BLaER1 treated with 17β-estradiol and CSF1 and Interleukin-3, amounts not matched to agents 10 nM and 100 nM (cell line): ENCODE measurements around the gene CDK15.

Experiments used
- H3K27ac ChIP-seq, 11 experiments: shearing (Covaris generic); formaldehyde crosslinking; 2 replicates each; pipeline ENCODE4 v1.8.1; 2022
- H3K27me3 ChIP-seq, 11 experiments: shearing (Covaris generic); formaldehyde crosslinking; 2 replicates each; pipeline ENCODE4 v1.8.1; 2022
- H3K36me3 ChIP-seq, 11 experiments: shearing (Covaris generic); formaldehyde crosslinking; 2 replicates each; pipeline ENCODE4 v1.8.1; 2022
- H3K4me1 ChIP-seq, 10 experiments: shearing (Covaris generic); formaldehyde crosslinking; 2 replicates each; pipeline ENCODE4 v1.8.1; 2022
- H3K4me2 ChIP-seq, 11 experiments: shearing (Covaris generic); formaldehyde crosslinking; 2 replicates each; pipeline ENCODE4 v1.8.1; 2022
- H3K4me3 ChIP-seq, 10 experiments: shearing (Covaris generic); formaldehyde crosslinking; 2 replicates each; pipeline ENCODE4 v1.8.1; 2022
- H3K9ac ChIP-seq, 11 experiments: shearing (Covaris generic); formaldehyde crosslinking; 2 replicates each; pipeline ENCODE4 v1.8.1; 2022
- H3K9me3 ChIP-seq, 11 experiments: shearing (Covaris generic); formaldehyde crosslinking; replicated peaks in 1 of 11; 2 replicates each; pipeline ENCODE4 v1.8.1; 2022
- H4K20me1 ChIP-seq, 11 experiments: shearing (Covaris generic); formaldehyde crosslinking; 2 replicates each; pipeline ENCODE4 v1.8.1; 2022
- Cebpa-rat ChIP-seq, 11 experiments: shearing (Covaris generic); IDR thresholded peaks; 2 replicates each; pipeline ENCODE4 v1.8.1; 2022

The CDK15 gene

GRCh38 chr2:201913201-201913600, 106.9 kb downstream of the CDK15 start:
- Histone ChIP-seq H3K27me3 (no peaks in the 10 kb centered on the region), H3K36me3 (no peaks in the 10 kb centered on the region), H3K9me3 (no peaks in the 10 kb centered on the region), H3K4me1 (peaks cover 16 to 22% (median 16%) of the 10 kb centered on the region in 10 experiments), H3K27ac (no peak overlapping the region), H3K4me2 (no peak overlapping the region), H3K4me3 (no peak overlapping the region), H4K20me1 (no peaks in the 10 kb centered on the region), H3K9ac (no peak overlapping the region)
- no peak for TF ChIP-seq Cebpa-rat (IDR thresholded peaks at IDR 0.05)

GRCh38 chr2:201915446-201915845, 109.1 kb downstream of the CDK15 start:
- TF ChIP-seq Cebpa-rat (IDR thresholded peaks at IDR 0.05), result no peak
- Histone ChIP-seq H3K4me2 (no peak overlapping the region), H3K4me1 (peaks cover 0 to 6% (median 3%) of the 10 kb centered on the region in 10 experiments; a peak in 17 of 20 replicates)

GRCh38 chr2:201916565-201916964, 110.2 kb downstream of the CDK15 start:
- no peak for TF ChIP-seq Cebpa-rat (IDR thresholded peaks at IDR 0.05)
- Histone ChIP-seq H3K27me3 (no peaks in the 10 kb centered on the region), H3K9me3 (no peaks in the 10 kb centered on the region), H3K36me3 (no peaks in the 10 kb centered on the region), H3K4me3 (no peak overlapping the region), H3K4me2 (no peak overlapping the region), H3K27ac (no peak overlapping the region), H4K20me1 (no peaks in the 10 kb centered on the region), H3K9ac (no peak overlapping the region), H3K4me1 (no peaks in the 10 kb centered on the region)

More at GRCh38 chr2:201915446-201915845, 109.1 kb downstream of the CDK15 start:
- Histone ChIP-seq H4K20me1 (no peaks in the 10 kb centered on the region), H3K27me3 (no peaks in the 10 kb centered on the region), H3K27ac (no peak overlapping the region), H3K9ac (no peak overlapping the region), H3K9me3 (no peaks in the 10 kb centered on the region), H3K36me3 (no peaks in the 10 kb centered on the region), H3K4me3 (no peak overlapping the region)

GRCh38 chr2:201918616-201919307, 112.4 kb downstream of the CDK15 start:
- H3K27ac ChIP-seq, result no peak overlapping the region
- H3K27me3 ChIP-seq, result no peaks in the 10 kb centered on the region
- H3K4me1 ChIP-seq, result no peaks in the 10 kb centered on the region
- H3K36me3 ChIP-seq, result no peaks in the 10 kb centered on the region
- H3K9ac ChIP-seq, result no peak overlapping the region
- H4K20me1 ChIP-seq, result no peaks in the 10 kb centered on the region
- H3K4me2 ChIP-seq, result no peak overlapping the region
- no peak for TF ChIP-seq Cebpa-rat (IDR thresholded peaks at IDR 0.05)
- H3K9me3 ChIP-seq, result peaks cover 0 to 3% (median 0%) of the 10 kb centered on the region in 11 experiments; a peak in 1 of 22 replicates
- H3K4me3 ChIP-seq, result no peak overlapping the region

GRCh38 chr2:201919308-201919634, 112.9 kb downstream of the CDK15 start:
- no peaks in the 10 kb centered on the region for H3K4me1 ChIP-seq
- H4K20me1 ChIP-seq, result no peaks in the 10 kb centered on the region
- H3K4me3 ChIP-seq, result no peak overlapping the region
- H3K9me3 ChIP-seq, result peaks cover 0 to 3% (median 0%) of the 10 kb centered on the region in 11 experiments; a peak in 1 of 22 replicates
- H3K36me3 ChIP-seq, result no peaks in the 10 kb centered on the region
- H3K27me3 ChIP-seq, result no peaks in the 10 kb centered on the region
- no peak overlapping the region for H3K27ac ChIP-seq
- no peak overlapping the region for H3K9ac ChIP-seq
- TF ChIP-seq Cebpa-rat (IDR thresholded peaks at IDR 0.05), result no peak
- no peak overlapping the region for H3K4me2 ChIP-seq

- H3K4me3 ChIP-seq, result no peak overlapping the region
- no peak overlapping the region for H3K9ac ChIP-seq
- no peak overlapping the region for H3K4me2 ChIP-seq
- H3K4me1 ChIP-seq, result no peaks in the 10 kb centered on the region
- H3K27ac ChIP-seq, result no peak overlapping the region
- H3K36me3 ChIP-seq, result no peaks in the 10 kb centered on the region
- H3K9me3 ChIP-seq, result peaks cover 0 to 3% (median 0%) of the 10 kb centered on the region in 11 experiments; a peak in 1 of 22 replicates
- TF ChIP-seq Cebpa-rat (IDR thresholded peaks at IDR 0.05), result no peak
- H4K20me1 ChIP-seq, result no peaks in the 10 kb centered on the region
- H3K27me3 ChIP-seq, result no peaks in the 10 kb centered on the region
Observed at GRCh38 chr2:201923436-201924328, 117.3 kb downstream of the CDK15 start.

GRCh38 chr2:201924453-201924852, 118.1 kb downstream of the CDK15 start:
- H3K36me3 ChIP-seq, result no peaks in the 10 kb centered on the region
- H3K27me3 ChIP-seq, result no peaks in the 10 kb centered on the region
- H3K4me2 ChIP-seq, result no peak overlapping the region
- no peaks in the 10 kb centered on the region for H3K4me1 ChIP-seq
- no peaks in the 10 kb centered on the region for H4K20me1 ChIP-seq
- TF ChIP-seq Cebpa-rat (IDR thresholded peaks at IDR 0.05), result no peak
- no peak overlapping the region for H3K27ac ChIP-seq
- peaks cover 0 to 3% (median 0%) of the 10 kb centered on the region in 11 experiments; a peak in 1 of 22 replicates for H3K9me3 ChIP-seq
- no peak overlapping the region for H3K4me3 ChIP-seq
- no peak overlapping the region for H3K9ac ChIP-seq

GRCh38 chr2:201925056-201925455, 118.7 kb downstream of the CDK15 start:
- no peak for TF ChIP-seq Cebpa-rat (IDR thresholded peaks at IDR 0.05)
- no peaks in the 10 kb centered on the region for H3K36me3 ChIP-seq
- H3K4me2 ChIP-seq, result no peak overlapping the region

GRCh38 chr2:201926067-201926466, 119.7 kb downstream of the CDK15 start:
- Histone ChIP-seq H3K9ac (no peak overlapping the region), H3K4me2 (no peak overlapping the region), H3K27ac (no peak overlapping the region), H3K9me3 (peaks cover 0 to 3% (median 0%) of the 10 kb centered on the region in 11 experiments; a peak in 1 of 22 replicates), H3K4me3 (no peak overlapping the region), H3K4me1 (peaks cover 5 to 9% (median 7%) of the 10 kb centered on the region in 10 experiments; a peak in 18 of 20 replicates), H4K20me1 (no peaks in the 10 kb centered on the region), H3K27me3 (no peaks in the 10 kb centered on the region), H3K36me3 (no peaks in the 10 kb centered on the region)
- no peak for TF ChIP-seq Cebpa-rat (IDR thresholded peaks at IDR 0.05)

More at GRCh38 chr2:201925056-201925455, 118.7 kb downstream of the CDK15 start:
- H3K27ac ChIP-seq, result no peak overlapping the region
- no peaks in the 10 kb centered on the region for H3K4me1 ChIP-seq
- H3K27me3 ChIP-seq, result no peaks in the 10 kb centered on the region
- H3K9ac ChIP-seq, result no peak overlapping the region
- no peaks in the 10 kb centered on the region for H4K20me1 ChIP-seq
- no peak overlapping the region for H3K4me3 ChIP-seq
- peaks cover 0 to 3% (median 0%) of the 10 kb centered on the region in 11 experiments; a peak in 1 of 22 replicates for H3K9me3 ChIP-seq
